Measurements from ENCODE around the gene SYNGR1.

Gene SYNGR1

GRCh38 chr22:39405346-39406085 lies 55.7 kb downstream of the SYNGR1 start:
- no peak overlapping the region for H3K27ac ChIP-seq
- no peaks in the 10 kb centered on the region for H3K36me3 ChIP-seq (ENCODE audit: insufficient read depth)
- TF ChIP-seq CTCF (conservative IDR thresholded peaks at IDR 0.05; ENCODE audit: low read depth, low read length) = no peak
- no peaks in the 10 kb centered on the region for H3K27me3 ChIP-seq (ENCODE audit: insufficient read depth, low read depth)
- H3K4me2 ChIP-seq = no peak overlapping the region
- H3K4me3 ChIP-seq (IDR thresholded peaks at IDR 0.05; ENCODE audit: insufficient read depth, low read depth, low read length) = no peak overlapping the region
- H3K9ac ChIP-seq = no peak overlapping the region
- H2AFZ ChIP-seq (ENCODE audit: low read depth) = no peak overlapping the region
- H3K4me1 ChIP-seq (ENCODE audit: low read depth, poor library complexity, severe bottlenecking) = peaks cover 12% of the 10 kb centered on the region
- no peaks in the 10 kb centered on the region for H4K20me1 ChIP-seq (ENCODE audit: insufficient read depth)
- H3K79me2 ChIP-seq (ENCODE audit: insufficient read depth, low read depth) = peaks cover 28% of the 10 kb centered on the region; the same call in 1 of the 2 replicates

- Histone ChIP-seq H3K4me2 (no peak overlapping the region), H4K20me1 (ENCODE audit: insufficient read depth) (no peaks in the 10 kb centered on the region), H2AFZ (ENCODE audit: low read depth) (no peak overlapping the region), H3K9ac (no peak overlapping the region), H3K27me3 (ENCODE audit: insufficient read depth, low read depth) (no peaks in the 10 kb centered on the region), H3K27ac (no peak overlapping the region), H3K79me2 (ENCODE audit: insufficient read depth, low read depth) (peaks cover 12% of the 10 kb centered on the region; the same call in 1 of the 2 replicates), H3K4me1 (ENCODE audit: low read depth, poor library complexity, severe bottlenecking) (peaks cover 23% of the 10 kb centered on the region), H3K36me3 (ENCODE audit: insufficient read depth) (no peaks in the 10 kb centered on the region), H3K4me3 (IDR thresholded peaks at IDR 0.05; ENCODE audit: insufficient read depth, low read depth, low read length) (no peak overlapping the region)
- no peak for TF ChIP-seq CTCF (conservative IDR thresholded peaks at IDR 0.05; ENCODE audit: low read depth, low read length)
These were observed 58.4 kb downstream of the SYNGR1 start for GRCh38 chr22:39408173-39408572.

GRCh38 chr22:39408807-39409206 lies 59.0 kb downstream of the SYNGR1 start:
- Histone ChIP-seq H3K79me2 (ENCODE audit: insufficient read depth, low read depth) (peaks cover 12% of the 10 kb centered on the region; the same call in 1 of the 2 replicates), H3K4me1 (ENCODE audit: low read depth, poor library complexity, severe bottlenecking) (peaks cover 26% of the 10 kb centered on the region), H3K36me3 (ENCODE audit: insufficient read depth) (no peaks in the 10 kb centered on the region), H3K4me2 (no peak overlapping the region), H4K20me1 (ENCODE audit: insufficient read depth) (no peaks in the 10 kb centered on the region), H3K4me3 (IDR thresholded peaks at IDR 0.05; ENCODE audit: insufficient read depth, low read depth, low read length) (no peak overlapping the region), H3K27me3 (ENCODE audit: insufficient read depth, low read depth) (no peaks in the 10 kb centered on the region), H3K9ac (no peak overlapping the region), H2AFZ (ENCODE audit: low read depth) (no peak overlapping the region), H3K27ac (no peak overlapping the region)
- TF ChIP-seq CTCF (conservative IDR thresholded peaks at IDR 0.05; ENCODE audit: low read depth, low read length) = no peak

GRCh38 chr22:39409516-39410029 lies 59.8 kb downstream of the SYNGR1 start:
- no peaks in the 10 kb centered on the region for H3K36me3 ChIP-seq (ENCODE audit: insufficient read depth)
- H3K4me1 ChIP-seq (ENCODE audit: low read depth, poor library complexity, severe bottlenecking) = peaks cover 26% of the 10 kb centered on the region
- H3K4me2 ChIP-seq = no peak overlapping the region
- no peaks in the 10 kb centered on the region for H4K20me1 ChIP-seq (ENCODE audit: insufficient read depth)
- H2AFZ ChIP-seq (ENCODE audit: low read depth) = no peak overlapping the region
- H3K79me2 ChIP-seq (ENCODE audit: insufficient read depth, low read depth) = peaks cover 12% of the 10 kb centered on the region; the same call in 1 of the 2 replicates
- no peaks in the 10 kb centered on the region for H3K27me3 ChIP-seq (ENCODE audit: insufficient read depth, low read depth)
- H3K27ac ChIP-seq = no peak overlapping the region
- H3K9ac ChIP-seq = no peak overlapping the region
- H3K4me3 ChIP-seq (IDR thresholded peaks at IDR 0.05; ENCODE audit: insufficient read depth, low read depth, low read length) = no peak overlapping the region
- no peak for TF ChIP-seq CTCF (conservative IDR thresholded peaks at IDR 0.05; ENCODE audit: low read depth, low read length)

Measured in KMS-11 (cell line).